NCI-H748 (cell line): Measurements from ENCODE around the gene TYW3.

Experiments used
- DNase-seq: peaks from one replicate; lab custom pipeline; 2025; ENCODE audit not compliant: unreplicated experiment; lab: John Stamatoyannopoulos, UW

Gene TYW3

DNA sequence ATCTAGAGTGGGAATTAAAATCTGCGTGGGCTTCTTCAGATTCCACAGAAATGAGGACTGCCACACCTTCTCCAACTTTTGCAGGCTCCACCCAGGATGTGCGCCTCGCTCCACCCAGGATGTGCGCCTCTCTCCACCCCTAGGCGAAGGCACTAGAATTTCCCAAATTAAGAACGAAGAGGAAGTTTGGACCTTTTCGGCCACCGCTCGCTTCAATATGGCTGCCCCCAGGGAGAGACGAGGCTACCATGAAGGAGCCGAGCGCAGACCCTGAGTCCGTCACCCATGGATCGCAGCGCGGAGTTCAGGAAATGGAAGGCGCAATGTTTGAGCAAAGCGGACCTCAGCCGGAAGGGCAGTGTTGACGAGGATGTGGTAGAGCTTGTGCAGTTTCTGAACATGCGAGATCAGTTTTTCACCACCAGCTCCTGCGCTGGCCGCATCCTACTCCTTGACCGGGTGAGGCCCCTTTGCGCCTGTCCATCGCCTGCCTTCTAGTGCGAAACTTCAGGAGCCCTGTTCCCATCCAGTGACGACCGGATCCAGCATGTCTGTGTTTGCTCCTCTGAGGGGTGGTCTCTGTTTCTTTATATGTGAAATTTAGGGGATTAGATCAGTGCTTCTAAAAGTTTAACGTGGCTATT is at the start of gene TYW3, which contains the start of gene CRYZ:
Gene TYW3, plus strand, starts transcription at position 193 of the 644 bp plus-strand sequence. Its CDS starts 93 bp downstream, at position 286.
Gene CRYZ, minus strand, starts transcription at position 91 of the 644 bp plus-strand sequence. CDS start 8,229 bp downstream, outside the sequence.
- DNase-seq = peak; percentile 95

GRCh38 chr1:74683656-74684055 is 49.3 kb upstream of the TYW3 start:
- no peak for DNase-seq

- DNase-seq = no peak
Observed at GRCh38 chr1:74684301-74684700, 48.7 kb upstream of the TYW3 start.

DNA sequence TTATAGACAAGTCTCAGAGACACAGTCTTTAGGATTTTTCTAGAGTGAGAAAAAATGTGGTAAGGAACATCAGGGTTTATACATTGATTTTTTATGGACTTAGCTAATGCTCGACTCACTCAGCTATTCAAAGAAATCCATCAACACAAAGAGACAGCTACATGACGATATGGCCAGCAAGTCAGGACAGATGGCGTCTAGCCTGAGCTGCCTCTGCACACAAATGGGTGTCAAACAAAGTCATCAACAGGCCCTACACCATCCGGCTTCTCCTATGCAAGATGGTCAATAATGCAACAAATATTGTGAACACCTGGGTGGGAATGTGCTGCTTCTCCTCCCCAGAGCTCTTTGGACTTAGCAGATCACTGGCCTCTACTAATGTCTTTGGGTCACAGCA is 46.0 kb upstream of the TYW3 start:
- no peak for DNase-seq

GRCh38 chr1:74689621-74690363 is 43.2 kb upstream of the TYW3 start:
- peak; percentile 81 for DNase-seq

GRCh38 chr1:74690364-74690696 is 42.6 kb upstream of the TYW3 start:
- peak; percentile 63 for DNase-seq

GRCh38 chr1:74690909-74691308 is 42.0 kb upstream of the TYW3 start:
- DNase-seq = peak; percentile 71

DNA sequence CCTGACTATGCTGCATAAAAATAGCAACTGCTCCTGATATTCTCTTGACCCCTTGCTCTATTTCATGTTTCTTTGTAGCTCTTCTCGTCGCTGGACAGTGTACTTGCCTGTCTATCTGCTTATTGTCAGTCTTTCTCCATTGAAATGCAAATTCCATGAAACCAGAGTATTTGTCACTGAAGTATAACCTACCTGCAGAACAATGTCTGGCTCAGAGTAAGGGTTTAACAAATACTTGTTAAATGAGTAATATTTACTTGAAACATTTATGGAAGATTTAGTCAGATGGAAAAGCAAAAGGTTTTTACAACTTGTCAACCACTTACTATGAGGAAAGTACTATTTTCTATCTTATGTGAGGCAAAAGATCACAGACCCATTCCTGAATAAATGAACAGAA is 39.5 kb upstream of the TYW3 start:
- DNase-seq = no peak

GRCh38 chr1:74697832-74698231 is 35.1 kb upstream of the TYW3 start:
- DNase-seq = no peak

GRCh38 chr1:74699331-74699730 is 33.6 kb upstream of the TYW3 start:
- DNase-seq = no peak

DNA sequence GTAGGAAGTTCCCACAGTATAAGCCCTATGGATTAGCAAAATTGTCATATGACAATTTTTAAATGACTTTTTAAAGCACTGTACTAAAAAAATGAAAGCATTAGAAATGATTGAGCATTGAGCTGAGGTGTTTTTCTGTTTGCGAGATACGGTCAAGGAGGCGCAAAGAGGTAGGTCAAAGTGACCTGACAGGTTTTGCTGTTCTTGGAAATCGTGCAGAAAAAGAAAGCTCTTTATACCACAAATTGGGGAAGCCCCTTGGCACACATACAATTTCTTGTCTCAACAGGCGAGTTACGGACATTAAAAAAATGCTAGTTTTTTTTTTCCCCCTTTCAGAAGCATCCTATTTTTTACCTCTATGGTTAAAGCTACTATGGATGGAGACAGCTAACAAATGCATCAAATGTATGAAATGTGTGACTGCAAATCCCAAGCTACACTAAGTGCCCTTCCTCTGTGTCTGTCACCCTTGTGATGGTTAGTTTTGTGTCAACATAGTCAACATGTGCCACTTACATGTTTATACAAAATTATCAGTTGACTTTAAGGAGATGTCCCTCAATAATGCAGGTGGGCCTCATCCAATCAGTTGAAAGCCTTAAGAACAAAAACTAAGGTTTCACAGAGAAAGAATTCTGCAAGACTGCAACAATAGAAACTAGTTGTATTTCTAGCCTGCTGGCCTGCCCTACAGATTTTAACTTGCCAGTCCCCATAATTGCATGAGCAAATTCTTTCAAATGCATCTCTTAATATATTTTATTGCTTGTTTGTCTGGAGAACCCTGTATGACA is 29.4 kb upstream of the TYW3 start:
- DNase-seq = no peak

DNA sequence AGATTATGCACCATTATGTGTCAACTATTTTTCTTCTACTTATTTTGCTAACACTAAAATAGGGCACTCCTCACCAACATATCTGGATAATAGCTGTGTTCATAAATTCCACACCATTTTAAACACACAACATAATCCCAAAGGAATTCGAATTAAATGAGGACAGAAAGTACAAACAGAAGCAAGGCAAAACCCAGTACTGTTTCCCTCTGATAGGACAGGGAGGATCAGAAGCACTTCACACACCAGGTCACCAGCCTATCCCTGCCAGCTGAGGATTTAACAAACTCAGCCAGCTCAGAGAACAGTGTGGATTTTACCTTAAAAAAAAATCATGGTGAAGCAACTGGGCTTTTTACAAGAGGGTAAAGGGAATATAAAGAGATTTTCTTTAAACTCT is 20.1 kb upstream of the TYW3 start:
- peak; percentile 28 for DNase-seq

- DNase-seq = no peak
Observed at GRCh38 chr1:74713849-74714248, 19.1 kb upstream of the TYW3 start.

GRCh38 chr1:74714429-74715235 is 18.3 kb upstream of the TYW3 start:
- DNase-seq = no peak

DNA sequence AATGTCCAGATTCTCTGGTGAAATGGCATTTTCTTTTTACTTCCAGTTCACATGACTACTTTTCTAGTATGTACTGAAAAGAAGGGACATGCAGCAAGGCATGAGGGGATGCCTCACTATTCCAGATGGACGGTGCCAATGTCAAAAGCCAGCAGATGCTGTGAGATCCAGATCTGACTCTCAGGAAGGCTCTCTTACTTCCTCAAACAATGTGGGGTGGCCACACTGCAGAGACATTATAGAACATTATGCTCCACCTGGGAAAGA is 17.8 kb upstream of the TYW3 start:
- no peak for DNase-seq

DNA sequence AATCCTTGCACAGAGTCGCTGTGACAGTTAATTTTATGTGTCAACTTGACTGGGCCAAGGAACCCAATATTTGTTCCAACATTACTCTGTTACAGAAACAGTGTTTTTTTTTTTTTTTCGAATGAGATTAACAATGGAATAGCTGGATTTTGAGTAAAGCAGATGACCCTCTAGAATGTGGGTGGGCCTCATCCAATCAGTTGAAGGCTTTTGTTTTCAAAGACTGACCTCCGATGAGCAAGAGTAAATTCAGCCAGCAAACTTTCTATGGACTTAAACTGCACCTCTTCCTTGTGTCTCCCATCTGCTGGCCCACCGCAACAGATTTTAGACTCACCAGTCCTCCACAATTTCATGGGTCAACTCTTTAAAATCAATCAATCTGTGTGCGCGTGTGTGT is 17.1 kb upstream of the TYW3 start:
- DNase-seq = no peak

- no peak for DNase-seq
Observed at GRCh38 chr1:74716822-74717221, 16.1 kb upstream of the TYW3 start.

DNA sequence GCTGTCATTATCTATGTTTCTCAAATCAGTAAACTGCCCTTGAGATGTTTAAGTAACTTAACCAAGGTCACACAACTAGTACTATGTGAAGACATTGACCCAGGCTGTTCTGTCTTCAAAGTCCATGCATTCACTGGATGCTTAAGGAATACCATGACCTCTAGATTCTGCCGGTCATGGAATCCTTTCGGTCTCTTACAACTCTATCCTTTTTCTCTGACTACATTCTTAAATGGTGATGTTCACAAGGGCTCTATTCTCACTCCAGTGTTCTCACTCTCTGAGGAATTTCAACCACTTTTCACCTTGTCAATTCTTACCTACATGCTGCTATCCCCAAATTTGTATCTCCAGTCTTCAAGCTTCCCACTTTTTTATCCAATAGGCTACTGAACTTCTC is 15.3 kb upstream of the TYW3 start:
- no peak for DNase-seq

- no peak for DNase-seq
Observed at GRCh38 chr1:74726063-74726462, 6.9 kb upstream of the TYW3 start.

- DNase-seq = no peak
Observed at GRCh38 chr1:74728736-74729135, 4.2 kb upstream of the TYW3 start.

- DNase-seq = no peak
Observed at GRCh38 chr1:74729741-74730478, 3.0 kb upstream of the TYW3 start.
